ENCODE measurements around the gene KCNT1.
"Not testable (repeated sequence)": the region's sequence is repeated elsewhere in the genome, so short reads cannot be mapped to it uniquely, and the experiment has no call there.

The KCNT1 gene

DNA sequence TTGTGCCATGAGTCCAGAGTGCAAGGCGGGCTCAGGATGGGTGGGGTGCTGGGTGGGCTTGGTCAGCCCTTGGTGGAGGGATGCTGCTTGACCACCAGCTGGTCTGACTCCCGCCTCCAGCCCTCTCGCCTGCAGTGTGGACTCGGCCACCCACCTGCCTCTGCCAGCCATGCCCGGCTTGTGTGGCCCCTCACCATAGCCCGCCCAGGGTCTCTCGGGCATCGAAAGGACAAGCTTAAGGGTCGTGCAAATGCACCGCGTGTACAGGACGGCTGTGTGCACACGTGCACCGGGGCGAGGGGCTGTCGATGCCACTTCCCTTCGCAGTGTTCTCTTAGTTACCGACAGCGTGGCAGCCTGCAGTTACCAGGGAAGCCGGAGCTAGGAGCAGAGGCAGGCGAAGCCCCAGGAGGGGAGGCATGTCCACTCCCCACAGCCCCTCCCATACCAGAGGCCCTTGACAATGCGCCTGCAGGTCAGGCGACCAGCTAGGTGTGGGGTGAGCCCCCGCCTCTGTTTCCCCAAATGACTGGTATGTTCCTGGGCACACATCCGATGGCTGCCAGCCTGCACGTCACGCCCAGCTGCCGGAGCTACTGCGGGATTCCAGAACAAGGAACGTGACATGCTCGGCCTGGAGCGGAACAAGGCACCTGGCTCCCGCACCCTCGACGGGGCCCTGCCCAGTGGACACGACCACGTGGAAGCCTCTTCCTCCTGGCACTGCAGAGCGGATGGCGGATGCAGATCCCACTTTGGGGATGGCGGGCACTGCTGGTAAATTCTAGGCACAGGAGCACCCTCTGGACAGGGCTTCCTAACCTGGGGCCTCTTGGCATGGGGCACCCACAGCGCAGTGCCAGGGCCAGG is 31.0 kb upstream of the KCNT1 start:
- TF ChIP-seq EZH2phosphoT487 (IDR thresholded peaks at IDR 0.05; ENCODE audit: low read depth) = no peak
- Histone ChIP-seq H3K36me3 (replicated peaks; ENCODE audit: low read depth, low read length) (no peaks in the 10 kb centered on the region), H3K9ac (ENCODE audit: low read length) (no peak overlapping the region), H3K4me2 (ENCODE audit: low read length) (no peak overlapping the region), H3K79me2 (ENCODE audit: low read length) (no peaks in the 10 kb centered on the region), H3K27ac (ENCODE audit: low read length) (no peak overlapping the region), H3K27me3 (ENCODE audit: low read depth, low read length) (no peaks in the 10 kb centered on the region), H3K4me3 (ENCODE audit: low read length) (no peak overlapping the region), H2AFZ (ENCODE audit: low read depth, low read length) (no peak overlapping the region), H4K20me1 (ENCODE audit: insufficient read depth, low read length) (no peaks in the 10 kb centered on the region), H3K9me3 (ENCODE audit: insufficient read depth, low read length) (no peaks in the 10 kb centered on the region), H3K4me1 (ENCODE audit: low read length) (no peaks in the 10 kb centered on the region)

DNA sequence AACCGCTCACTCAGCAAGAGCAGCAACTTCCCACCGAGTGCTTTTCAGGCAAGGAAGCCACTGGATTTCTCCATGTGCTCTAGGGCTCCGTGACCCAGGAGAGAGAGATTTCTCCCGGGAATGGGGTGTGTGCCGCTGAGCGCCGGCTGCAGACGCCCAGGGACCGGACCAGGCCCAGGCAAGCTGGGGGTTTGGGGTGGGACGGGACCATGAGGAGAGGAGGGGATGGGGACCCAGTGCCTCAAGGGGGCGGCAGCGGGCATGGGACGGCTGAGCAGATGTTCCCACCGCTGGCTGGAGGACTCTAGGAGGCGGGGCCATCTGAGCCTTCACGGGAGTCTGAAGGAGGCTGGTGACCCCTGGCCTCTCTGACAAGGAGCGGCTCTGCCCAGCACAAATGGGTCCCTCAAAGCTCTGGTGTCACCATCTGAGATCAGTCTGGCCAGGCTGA is 30.4 kb upstream of the KCNT1 start:
- Histone ChIP-seq H3K79me2 (ENCODE audit: low read length) (no peaks in the 10 kb centered on the region), H2AFZ (ENCODE audit: low read depth, low read length) (no peak overlapping the region), H3K4me1 (ENCODE audit: low read length) (no peaks in the 10 kb centered on the region), H3K9me3 (ENCODE audit: insufficient read depth, low read length) (no peaks in the 10 kb centered on the region), H3K4me2 (ENCODE audit: low read length) (no peak overlapping the region), H3K27ac (ENCODE audit: low read length) (no peak overlapping the region), H3K27me3 (ENCODE audit: low read depth, low read length) (no peaks in the 10 kb centered on the region), H3K9ac (ENCODE audit: low read length) (no peak overlapping the region), H3K36me3 (replicated peaks; ENCODE audit: low read depth, low read length) (no peaks in the 10 kb centered on the region), H4K20me1 (ENCODE audit: insufficient read depth, low read length) (no peaks in the 10 kb centered on the region), H3K4me3 (ENCODE audit: low read length) (no peak overlapping the region)
- TF ChIP-seq EZH2phosphoT487 (IDR thresholded peaks at IDR 0.05; ENCODE audit: low read depth) = no peak
- TF ChIP-seq, protein P1, sequence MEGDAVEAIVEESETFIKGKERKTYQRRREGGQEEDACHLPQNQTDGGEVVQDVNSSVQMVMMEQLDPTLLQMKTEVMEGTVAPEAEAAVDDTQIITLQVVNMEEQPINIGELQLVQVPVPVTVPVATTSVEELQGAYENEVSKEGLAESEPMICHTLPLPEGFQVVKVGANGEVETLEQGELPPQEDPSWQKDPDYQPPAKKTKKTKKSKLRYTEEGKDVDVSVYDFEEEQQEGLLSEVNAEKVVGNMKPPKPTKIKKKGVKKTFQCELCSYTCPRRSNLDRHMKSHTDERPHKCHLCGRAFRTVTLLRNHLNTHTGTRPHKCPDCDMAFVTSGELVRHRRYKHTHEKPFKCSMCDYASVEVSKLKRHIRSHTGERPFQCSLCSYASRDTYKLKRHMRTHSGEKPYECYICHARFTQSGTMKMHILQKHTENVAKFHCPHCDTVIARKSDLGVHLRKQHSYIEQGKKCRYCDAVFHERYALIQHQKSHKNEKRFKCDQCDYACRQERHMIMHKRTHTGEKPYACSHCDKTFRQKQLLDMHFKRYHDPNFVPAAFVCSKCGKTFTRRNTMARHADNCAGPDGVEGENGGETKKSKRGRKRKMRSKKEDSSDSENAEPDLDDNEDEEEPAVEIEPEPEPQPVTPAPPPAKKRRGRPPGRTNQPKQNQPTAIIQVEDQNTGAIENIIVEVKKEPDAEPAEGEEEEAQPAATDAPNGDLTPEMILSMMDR (IDR thresholded peaks at IDR 0.05; ENCODE audit: low read depth, low read length) = no peak

DNA sequence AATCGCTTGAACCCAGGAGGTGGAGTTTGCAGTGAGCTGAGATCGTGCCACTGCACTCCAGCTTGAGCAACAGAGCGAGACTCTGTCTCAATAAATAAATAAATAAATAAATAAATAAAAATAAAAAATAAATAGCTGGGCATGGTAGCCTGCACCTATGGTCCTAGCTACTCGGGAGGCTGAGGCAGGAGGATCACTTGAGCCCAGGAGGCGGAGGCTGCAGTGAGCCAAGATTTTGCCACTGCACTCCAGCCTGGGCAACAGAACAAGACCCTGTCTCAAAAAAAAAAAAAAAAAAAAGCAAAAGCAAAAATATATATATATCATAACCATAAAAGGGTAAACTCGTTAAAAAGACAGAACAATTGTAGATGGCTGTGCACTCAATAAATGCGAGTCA is 29.2 kb upstream of the KCNT1 start:
- H3K9me3 ChIP-seq (ENCODE audit: insufficient read depth, low read length); H3K4me3 ChIP-seq (ENCODE audit: low read length); H4K20me1 ChIP-seq (ENCODE audit: insufficient read depth, low read length); H2AFZ ChIP-seq (ENCODE audit: low read depth, low read length); H3K36me3 ChIP-seq (replicated peaks; ENCODE audit: low read depth, low read length); H3K27me3 ChIP-seq (ENCODE audit: low read depth, low read length); H3K9ac ChIP-seq (ENCODE audit: low read length); H3K27ac ChIP-seq (ENCODE audit: low read length); H3K79me2 ChIP-seq (ENCODE audit: low read length); H3K4me2 ChIP-seq (ENCODE audit: low read length); H3K4me1 ChIP-seq (ENCODE audit: low read length): not testable (repeated sequence)

DNA sequence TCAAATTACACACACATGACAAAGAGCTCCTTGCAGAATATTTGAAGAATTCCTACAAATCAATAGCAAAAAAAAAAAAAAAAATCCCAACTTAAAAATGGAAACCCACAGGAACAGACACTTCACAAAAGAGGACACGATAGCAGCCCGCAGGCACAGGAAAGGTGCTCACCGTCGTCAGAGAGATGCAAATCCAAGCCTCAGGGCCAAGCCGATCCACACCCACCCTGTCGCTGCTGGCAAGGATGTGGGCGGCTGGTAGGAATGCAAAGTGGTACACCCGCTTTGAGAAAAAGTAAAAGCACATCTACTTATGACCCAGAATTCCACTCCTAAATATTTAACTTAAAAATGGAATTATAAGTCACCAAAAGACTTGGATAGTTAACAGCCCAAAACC is 28.0 kb upstream of the KCNT1 start:
- Histone ChIP-seq H3K36me3 (replicated peaks; ENCODE audit: low read depth, low read length) (no peaks in the 10 kb centered on the region), H3K27ac (ENCODE audit: low read length) (no peak overlapping the region), H2AFZ (ENCODE audit: low read depth, low read length) (no peak overlapping the region), H3K4me2 (ENCODE audit: low read length) (no peak overlapping the region), H3K9me3 (ENCODE audit: insufficient read depth, low read length) (no peaks in the 10 kb centered on the region), H3K79me2 (ENCODE audit: low read length) (no peaks in the 10 kb centered on the region), H3K27me3 (ENCODE audit: low read depth, low read length) (no peaks in the 10 kb centered on the region), H4K20me1 (ENCODE audit: insufficient read depth, low read length) (no peaks in the 10 kb centered on the region), H3K4me3 (ENCODE audit: low read length) (no peak overlapping the region), H3K9ac (ENCODE audit: low read length) (no peak overlapping the region), H3K4me1 (ENCODE audit: low read length) (no peaks in the 10 kb centered on the region)
- TF ChIP-seq, protein P1 (IDR thresholded peaks at IDR 0.05; ENCODE audit: low read depth, low read length) = no peak
- no peak for TF ChIP-seq EZH2phosphoT487 (IDR thresholded peaks at IDR 0.05; ENCODE audit: low read depth)

DNA sequence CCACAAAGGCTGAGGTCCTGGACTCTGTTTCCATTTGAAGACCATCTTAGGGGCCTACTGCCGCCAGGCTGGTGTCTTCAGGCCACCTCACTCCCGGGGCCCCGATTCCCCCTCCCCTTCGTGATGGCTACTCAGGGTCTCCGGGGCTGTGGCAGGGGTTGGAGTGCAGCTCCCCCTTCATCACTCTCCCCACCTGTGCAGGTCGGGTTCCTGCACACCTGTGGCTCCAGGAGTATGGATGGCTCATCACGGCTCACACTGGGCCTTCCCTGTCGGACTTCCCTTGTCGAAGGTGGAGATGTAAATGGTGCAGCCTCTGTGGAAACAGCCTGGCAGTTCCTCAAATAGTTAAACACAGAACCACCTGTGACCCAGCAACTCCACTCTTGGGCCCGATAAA is 27.0 kb upstream of the KCNT1 start:
- Histone ChIP-seq H3K4me3 (ENCODE audit: low read length) (no peak overlapping the region), H3K9me3 (ENCODE audit: insufficient read depth, low read length) (no peaks in the 10 kb centered on the region), H3K79me2 (ENCODE audit: low read length) (no peaks in the 10 kb centered on the region), H3K4me1 (ENCODE audit: low read length) (no peaks in the 10 kb centered on the region), H3K36me3 (replicated peaks; ENCODE audit: low read depth, low read length) (no peaks in the 10 kb centered on the region), H3K9ac (ENCODE audit: low read length) (no peak overlapping the region), H3K4me2 (ENCODE audit: low read length) (no peak overlapping the region), H3K27me3 (ENCODE audit: low read depth, low read length) (no peaks in the 10 kb centered on the region), H3K27ac (ENCODE audit: low read length) (no peak overlapping the region), H4K20me1 (ENCODE audit: insufficient read depth, low read length) (no peaks in the 10 kb centered on the region), H2AFZ (ENCODE audit: low read depth, low read length) (no peak overlapping the region)
- TF ChIP-seq, protein P1 (IDR thresholded peaks at IDR 0.05; ENCODE audit: low read depth, low read length) = no peak
- TF ChIP-seq EZH2phosphoT487 (IDR thresholded peaks at IDR 0.05; ENCODE audit: low read depth) = no peak

All from OCI-LY3 (cell line).